T-helper 22 cell (primary cell): ENCODE data around the gene FBXO47.
A peak's percentile ranks its signal among the peaks of the same experiment; 100 is the strongest.

ENCODE experiments used
- DNase-seq: peaks from one replicate; pipeline ENCODE4 v3.0.0-alpha.2; 2020; ENCODE audit warnings: low read depth

Gene FBXO47

DNA sequence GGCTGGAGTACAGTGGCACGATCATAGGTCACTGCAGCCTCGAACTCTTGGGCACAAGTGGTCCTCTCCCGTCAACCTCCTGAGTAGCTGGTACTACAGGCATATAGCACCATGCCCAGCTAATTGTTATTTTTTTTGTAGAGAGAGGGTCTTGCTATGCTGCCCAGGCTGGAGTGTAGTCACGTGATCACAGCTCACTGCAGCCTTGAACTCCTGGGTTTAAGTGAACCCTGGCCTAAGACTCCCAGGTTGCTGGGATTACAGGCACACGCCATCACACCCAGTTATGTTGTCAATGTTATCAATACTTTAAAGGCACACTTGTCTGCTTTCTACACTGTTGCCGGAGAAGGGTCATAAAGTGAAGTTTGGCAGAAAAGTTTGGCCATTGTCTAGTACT lies 63.8 kb downstream of the FBXO47 start:
- DNase-seq = no peak

DNA sequence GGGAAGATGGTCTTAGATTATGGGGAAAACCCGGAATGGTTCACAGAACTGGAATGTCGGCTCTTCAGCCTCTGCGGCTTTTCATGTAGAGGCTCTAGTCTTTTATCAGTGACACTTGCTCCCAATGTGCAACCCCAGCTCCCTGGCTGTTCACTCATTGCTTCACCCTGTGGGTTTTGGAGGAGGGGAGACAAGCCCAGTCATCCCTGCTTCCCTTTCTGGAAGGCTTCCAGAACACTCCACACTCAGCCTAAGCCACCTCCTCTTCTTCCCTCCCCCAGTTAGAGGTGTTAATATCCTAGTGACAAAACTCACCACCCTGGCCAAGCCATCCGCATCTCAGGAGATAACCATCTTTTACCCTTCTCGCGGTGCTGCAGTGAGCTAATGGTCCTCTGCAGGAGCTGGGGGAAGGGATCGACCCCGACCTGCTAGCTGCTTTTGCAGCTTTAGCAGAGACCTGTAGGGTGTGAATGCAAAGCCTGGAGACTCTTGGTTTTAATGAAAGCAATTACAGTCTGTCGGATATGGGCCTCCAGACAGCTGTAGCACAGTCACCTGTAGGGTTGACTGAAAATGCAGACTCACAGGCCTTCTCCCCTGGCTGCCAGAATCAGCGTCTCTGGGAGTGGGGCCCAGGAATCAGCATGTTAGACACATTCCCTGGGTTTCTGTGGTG lies 66.1 kb downstream of the FBXO47 start:
- peak; percentile 27 for DNase-seq

DNA sequence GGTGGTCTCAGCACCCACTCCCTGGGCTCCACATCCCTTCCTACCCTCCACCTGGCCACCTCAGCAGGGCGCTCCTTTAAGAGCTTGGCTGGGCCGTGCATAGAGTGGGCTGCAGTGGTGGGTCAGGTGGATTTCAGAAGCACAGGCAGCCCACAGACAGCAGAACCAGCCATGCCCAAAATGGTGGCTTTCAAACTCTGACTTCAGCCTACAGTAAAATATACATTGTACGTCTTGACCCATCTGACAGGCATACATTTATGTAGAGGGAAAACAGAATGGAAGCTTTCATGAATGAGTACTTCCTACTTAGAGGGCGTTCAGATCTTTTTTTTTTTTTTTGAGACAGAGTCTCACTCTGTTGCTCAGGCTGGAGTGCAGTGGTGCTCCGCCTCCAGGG lies 67.8 kb downstream of the FBXO47 start:
- DNase-seq = no peak

DNA sequence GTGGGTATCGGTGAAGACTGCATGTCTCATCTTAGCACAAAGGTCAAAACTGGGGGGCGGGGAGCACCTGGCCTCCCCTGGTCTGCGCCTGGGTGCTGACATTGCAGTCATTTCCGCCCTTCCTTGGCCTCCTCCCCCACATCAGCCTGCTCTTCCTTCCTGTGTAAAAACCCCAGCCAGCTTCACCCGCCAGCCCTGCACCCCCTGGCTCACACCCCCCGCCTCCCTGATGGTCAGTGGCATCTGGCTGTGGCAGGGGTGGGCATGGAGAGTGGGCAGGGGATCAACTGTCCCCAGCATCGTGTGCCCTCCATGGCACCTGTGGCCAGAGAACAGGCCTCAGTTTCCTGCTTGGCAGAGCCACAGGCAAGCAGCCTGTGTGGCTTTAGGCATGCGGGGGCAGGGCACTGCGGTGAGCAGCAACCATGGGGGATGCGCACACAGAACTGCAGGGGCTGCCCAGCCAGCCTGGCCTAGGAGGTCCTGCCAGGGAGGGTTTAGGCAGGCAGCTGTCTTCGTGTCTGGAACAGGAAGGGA lies 68.3 kb downstream of the FBXO47 start:
- peak; percentile 82 for DNase-seq

DNA sequence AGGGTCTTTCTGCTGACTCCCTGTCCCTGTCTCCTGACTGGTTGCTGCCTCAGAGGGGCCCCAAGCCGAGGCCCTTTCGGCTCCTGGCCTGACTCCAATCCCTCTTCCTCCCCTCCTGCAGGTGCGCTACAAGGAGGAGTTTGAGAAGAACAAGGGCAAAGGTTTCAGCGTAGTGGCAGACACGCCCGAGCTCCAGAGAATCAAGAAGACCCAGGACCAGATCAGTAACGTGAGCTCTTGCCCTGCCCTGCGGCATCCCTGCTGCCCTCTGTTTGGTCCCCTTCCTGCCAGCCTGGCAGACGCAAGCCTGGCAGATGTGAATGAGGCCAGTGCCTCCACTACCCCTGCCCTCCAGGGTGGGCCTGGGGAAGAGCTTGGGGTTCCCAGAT lies 68.9 kb downstream of the FBXO47 start:
- DNase-seq = no peak

DNA sequence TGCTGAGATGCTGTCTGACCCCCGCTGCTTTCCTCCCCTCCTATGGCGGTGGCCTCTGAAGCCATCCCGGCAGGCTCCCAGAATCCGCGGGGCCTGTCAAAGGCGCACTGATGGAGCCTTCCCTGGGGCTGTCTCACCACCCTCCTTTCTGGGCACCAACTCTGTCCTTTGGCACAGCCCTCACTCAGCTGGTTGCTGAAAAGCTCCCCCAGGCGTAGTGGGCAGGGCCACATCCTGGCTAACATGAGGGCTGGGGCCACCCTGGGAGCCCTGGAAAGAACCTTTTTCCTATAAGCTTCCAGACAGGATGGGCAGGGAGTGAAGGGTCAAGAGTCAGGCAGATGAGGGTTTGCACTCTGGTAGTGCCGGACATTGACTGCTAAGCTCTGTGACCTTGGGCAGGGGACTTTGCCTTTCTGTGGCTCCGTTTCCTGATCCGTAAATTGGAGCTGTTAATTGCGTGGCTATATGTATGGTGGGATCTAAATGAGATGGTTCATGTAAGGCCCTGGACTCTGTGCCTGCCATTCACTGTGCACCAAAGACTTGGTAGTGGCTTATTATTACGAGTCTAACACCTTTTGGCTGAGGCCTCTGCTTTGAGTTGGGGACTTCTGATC lies 69.4 kb downstream of the FBXO47 start:
- no peak for DNase-seq

DNA sequence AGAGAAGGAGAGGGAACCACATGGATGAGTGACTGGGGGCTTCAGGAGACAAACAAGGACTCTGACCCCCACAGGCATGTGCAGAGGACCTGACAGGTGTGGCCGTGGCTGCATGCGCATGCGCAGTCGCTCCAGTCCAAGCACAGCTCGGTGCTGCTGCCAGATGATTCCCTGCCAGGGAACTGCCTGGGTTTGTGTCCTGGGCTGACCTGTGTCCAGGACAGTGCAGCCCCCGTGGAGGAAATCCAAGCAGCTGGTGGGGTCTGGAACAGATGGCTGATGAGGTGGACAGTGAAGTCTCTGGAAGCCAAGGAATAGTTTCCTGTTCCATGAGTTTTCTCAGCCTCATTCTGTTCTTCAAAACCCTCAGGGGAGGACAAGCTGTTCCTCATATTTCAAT lies 70.0 kb downstream of the FBXO47 start:
- no peak for DNase-seq

DNA sequence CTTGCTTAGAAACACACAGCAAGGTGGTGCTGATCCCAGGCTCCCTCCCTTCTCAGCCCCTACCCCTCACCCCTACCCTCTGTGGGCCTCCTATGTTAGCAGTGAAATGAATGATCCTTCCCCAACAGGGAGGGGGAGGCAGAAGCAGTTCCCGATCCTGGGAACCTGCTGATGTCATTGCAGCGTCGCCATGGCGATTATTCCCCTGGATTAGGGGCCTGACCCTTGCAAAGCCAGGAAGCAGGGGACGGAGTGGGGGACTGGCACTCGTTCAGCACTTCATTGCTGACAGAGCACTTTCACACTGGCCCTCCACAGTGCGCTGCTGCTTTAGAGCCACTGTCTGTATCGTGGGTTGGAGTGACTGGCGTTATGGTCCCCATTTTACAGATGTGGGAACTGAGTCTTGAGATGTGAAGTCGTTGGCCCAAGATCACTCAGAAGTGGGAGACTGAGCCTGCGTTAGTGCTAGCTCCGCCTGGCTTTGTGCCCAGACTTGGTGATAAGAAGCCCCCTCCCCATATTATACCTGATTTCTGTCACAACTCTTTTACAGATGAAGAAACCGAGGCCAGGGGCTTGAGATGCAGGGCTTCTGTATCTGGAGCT lies 70.8 kb downstream of the FBXO47 start:
- DNase-seq = no peak

DNA sequence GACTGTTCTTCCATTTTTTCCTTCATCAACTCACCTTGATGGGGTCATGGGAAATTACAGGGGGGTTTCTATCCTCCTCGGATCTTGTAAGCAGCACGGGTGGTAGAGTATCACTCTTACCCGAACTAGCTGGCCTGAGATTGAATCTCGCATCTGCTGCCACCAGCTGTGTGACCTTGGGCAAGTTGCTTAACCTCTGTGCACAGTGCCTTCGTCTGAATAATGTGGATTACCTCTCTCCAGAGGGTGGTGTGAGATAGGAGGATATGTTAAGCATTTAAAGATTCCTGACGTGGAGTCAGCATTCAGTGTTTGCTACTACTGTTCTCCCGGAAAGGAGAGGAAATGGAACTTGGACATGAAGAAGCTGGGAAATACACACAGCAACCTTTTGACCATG lies 72.9 kb downstream of the FBXO47 start:
- DNase-seq = no peak

DNA sequence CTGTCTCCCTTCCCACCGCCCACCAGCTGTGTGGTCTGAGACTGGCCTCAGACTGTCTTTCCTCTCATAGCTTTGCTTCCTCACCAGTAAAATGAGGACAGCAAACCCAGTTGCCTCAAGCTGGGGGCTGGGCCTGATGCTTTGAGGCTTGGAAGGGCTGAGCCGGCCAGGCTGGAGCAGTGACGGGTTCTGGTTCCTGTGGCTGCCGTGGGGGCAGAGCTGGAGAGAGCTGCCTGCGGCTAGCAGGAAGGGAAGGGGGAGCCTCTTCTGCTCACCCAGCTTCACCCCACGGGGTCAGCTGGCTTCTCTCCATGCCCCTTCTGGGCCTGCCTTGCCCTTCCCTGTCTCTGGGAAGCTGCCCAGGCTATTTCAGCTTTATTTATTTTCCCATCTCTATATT lies 73.6 kb downstream of the FBXO47 start:
- no peak for DNase-seq

DNA sequence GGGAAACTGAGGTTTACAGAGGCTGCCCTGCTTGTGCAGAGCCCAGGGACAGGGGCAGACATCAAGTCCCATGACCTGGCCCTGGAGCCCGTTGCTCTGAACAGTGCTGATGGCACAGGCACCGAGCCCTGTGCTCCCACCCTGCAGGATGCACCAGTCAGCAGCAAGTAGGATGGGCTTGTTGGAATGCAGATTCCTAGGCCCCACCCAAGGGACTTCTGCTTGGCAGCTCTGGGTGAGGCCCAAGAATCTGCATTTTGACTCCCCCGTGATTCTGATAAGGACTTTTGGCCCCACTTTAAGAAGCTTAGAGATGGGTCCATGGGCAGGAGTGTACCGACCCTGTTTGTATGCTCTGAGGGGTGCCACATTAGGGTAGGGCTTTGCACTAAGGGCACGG lies 74.1 kb downstream of the FBXO47 start:
- no peak for DNase-seq

DNA sequence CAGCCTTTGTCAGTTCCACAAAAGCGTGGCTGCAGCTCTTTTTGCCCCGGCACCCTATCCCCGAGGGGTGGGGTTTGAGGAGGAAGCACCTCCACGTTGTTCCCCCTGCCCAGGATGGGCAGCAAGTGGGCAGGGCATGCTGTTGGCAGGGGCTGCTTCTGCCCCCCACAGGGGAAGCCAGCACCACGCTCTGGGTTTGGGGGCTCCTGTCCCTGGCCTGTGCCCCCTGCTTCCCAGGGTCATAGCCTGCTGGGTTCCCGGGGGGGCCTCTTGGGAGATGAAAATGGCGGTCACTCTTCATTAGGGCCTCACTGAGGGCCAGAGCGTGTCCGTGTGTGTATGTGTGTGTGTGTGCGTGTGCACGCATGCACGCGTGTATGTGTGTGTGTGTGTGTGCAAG lies 74.6 kb downstream of the FBXO47 start:
- DNase-seq = no peak

DNA sequence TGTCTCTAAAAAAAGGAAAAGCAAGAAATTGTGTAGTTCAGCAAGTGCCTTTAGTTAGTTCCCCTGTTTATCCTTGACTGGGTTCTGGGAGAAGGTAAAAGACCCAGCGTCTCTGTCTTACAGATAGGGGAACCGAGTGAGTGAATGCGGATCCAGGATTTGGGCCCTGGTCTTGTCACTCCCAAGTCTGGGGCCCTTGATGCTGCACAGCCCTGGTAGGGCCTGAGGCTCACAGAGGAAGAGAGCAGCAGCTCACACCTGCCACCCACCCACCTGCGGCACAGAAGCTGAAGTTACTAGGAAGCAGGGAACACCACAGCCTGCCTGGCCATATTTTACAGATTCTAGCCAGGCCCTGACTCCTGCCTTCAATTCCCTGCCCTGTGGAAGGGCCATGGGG lies 75.1 kb downstream of the FBXO47 start:
- no peak for DNase-seq

DNA sequence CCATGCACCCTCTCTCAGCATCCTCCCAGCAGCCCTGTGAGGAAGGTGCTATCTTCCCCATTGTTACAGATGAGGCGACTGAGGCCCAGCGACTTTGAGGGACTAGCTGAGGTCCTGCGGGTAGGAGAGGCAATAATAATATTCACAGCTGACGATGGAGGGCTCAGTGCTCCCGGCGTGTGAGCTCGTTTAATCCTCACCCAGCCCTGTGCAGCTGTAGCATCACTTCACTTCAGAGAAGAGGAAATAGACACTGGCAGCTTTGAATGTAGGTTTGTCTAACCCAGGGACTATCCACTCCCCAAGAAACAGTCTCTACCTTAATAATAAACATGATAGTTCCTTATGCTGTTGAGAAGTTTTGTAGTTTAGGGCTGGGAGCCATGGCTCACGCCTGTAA lies 75.8 kb downstream of the FBXO47 start:
- no peak for DNase-seq

DNA sequence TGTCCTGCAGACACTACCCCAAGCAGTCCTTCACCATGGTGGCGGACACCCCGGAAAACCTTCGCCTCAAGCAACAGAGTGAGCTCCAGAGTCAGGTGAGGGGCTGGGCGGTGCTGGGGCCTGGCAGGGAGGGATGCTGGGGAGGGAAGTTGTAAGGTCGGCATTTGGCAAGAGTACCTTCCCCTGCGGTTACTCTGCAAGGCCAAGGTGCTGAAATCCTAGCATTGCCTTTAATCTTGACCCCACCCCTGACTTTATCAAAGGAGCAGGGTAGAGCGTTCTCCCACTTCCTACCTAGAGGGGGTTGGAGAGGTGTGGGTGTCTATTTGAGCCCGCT lies 76.8 kb downstream of the FBXO47 start:
- no peak for DNase-seq

DNA sequence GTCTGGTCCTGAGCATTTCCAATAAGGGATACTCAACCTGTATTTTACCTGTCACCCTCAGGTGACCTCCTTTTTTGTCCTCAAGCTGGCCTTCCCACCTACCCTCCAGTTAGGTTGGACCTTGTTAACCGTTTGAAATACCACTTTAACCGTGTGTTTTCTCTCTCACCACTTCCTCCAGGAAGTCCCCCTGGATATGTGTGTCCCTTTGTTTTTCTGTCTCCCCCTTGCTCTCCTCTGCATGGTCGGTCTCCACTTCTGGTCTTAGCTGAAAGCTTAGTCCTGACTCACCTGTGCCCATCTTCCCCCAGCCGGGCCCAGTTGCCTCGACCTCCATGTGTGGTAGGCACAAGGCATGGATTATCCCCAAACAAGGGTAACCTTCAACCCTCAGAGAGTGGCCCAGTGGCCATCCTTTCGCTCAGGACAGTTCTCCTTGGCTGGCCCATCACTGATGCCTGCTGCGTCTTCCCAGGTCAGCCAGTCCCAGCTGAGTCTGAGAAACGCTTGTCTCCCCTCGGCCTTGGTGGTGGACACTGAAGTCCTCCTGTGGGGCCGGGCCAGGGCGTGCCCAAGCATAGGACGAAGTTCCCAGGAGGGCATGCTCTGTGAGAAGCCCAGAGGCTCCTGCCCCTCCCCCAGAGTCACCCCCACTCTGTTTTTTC lies 77.3 kb downstream of the FBXO47 start:
- DNase-seq = no peak

DNA sequence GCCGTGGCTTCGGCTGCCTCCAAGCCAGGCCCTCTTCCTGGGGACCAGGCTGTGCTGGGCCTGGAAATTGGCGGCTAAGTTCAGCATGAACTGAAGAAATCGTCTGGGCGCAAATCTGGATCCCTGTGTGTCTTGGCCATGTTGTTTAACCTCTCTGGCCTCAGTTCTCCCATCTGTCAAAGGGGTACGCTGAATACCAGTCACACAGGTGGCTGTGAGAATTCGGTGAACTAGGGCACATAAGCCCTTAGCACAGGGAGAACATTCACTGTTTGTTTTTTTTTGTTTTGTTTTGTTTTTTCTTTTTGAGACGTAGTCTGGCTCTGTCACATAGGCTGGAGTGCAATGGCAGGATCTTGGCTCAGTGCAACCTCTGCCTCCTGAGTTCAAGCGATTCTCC lies 78.4 kb downstream of the FBXO47 start:
- no peak for DNase-seq

DNA sequence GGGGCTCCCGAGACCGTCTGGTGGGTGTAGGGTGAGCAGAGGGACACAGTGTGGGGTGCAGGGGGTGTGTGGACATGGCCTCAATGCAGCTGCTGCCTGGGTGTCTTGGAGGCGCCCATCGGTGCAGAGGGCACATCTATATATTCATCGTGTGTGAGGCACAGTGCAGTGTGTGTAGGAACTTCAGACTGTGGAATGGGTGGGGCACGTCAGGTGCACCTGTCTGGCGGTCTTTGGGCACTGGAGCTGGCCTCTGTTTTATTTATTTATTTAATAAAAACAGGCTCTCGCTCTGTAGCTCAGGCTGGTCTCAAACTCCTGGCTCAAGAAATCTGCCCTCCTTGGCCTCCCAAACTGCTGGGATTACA lies 80.6 kb downstream of the FBXO47 start:
- no peak for DNase-seq
